GM12892 (cell line): ENCODE results near the gene DSP.

Source experiments
- POLR2A ChIP-seq: IDR thresholded peaks from 2 replicates; pipeline ENCODE4 v1.6.1; 2011; ENCODE audit warnings: low read depth, low read length, control low read depth
- POLR2AphosphoS5 ChIP-seq: IDR thresholded peaks from 2 replicates; pipeline ENCODE4 v1.6.1; 2011; ENCODE audit warnings: low read depth, low read length, control low read depth

- TF ChIP-seq POLR2AphosphoS5 (no peak), POLR2A (no peak)
Measured at GRCh38 chr6:7529141-7529540, 12.3 kb upstream of the DSP start.
